ENCODE data around the gene PROM2. TPM values are rescaled to one million over a fixed set of nuclear protein-coding genes. Genes with fewer than 3 reads are reported as not detected.

The PROM2 gene
- total RNA-seq, 1 donor from 2014 or later = 6.0 TPM

DNA sequence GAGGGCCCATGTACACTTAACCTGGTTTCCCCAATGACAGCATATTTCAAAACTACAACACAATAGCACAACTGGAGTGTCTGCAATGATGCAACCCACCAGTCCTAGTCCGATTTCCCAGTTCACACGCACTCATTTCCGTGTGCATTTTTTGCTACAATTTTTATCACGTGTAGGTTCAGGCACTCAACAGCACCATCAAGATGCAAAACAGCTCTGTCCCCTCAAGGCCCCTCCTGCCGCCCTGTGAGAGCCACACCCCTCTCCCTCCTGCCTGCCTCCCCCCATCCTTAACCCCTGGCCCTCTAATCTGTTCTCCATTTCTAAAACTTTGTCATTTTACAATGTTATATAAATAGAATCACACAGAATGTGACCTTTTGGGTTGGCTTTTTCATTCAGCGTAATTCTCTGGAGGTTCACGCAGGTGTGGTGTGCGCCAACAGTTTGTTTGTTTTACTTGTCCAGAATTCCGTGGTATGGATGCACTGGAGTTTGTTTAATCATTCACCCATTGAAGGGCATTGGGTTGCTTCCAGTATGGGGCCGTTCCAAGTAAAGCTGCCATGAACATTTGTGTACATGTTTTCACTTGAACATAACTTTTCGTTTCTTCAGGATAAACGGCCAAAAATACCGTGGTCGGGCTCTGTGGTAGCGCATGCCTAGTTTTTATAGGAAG lies 31.3 kb downstream of the PROM2 start:
- Histone ChIP-seq H3K36me3 (no peaks in the 10 kb centered on the region), H3K4me1 (peaks cover 6% of the 10 kb centered on the region), H3K27me3 (ENCODE audit: low read depth) (no peaks in the 10 kb centered on the region), H3K9me3 (no peaks in the 10 kb centered on the region), H3K27ac (no peak overlapping the region), H3K4me3 (no peak overlapping the region)
- intact Hi-C loops (cut with DNase I) = no loop called here
- peak; percentile 53 to 77 for ATAC-seq
- TF ChIP-seq, protein P1, sequence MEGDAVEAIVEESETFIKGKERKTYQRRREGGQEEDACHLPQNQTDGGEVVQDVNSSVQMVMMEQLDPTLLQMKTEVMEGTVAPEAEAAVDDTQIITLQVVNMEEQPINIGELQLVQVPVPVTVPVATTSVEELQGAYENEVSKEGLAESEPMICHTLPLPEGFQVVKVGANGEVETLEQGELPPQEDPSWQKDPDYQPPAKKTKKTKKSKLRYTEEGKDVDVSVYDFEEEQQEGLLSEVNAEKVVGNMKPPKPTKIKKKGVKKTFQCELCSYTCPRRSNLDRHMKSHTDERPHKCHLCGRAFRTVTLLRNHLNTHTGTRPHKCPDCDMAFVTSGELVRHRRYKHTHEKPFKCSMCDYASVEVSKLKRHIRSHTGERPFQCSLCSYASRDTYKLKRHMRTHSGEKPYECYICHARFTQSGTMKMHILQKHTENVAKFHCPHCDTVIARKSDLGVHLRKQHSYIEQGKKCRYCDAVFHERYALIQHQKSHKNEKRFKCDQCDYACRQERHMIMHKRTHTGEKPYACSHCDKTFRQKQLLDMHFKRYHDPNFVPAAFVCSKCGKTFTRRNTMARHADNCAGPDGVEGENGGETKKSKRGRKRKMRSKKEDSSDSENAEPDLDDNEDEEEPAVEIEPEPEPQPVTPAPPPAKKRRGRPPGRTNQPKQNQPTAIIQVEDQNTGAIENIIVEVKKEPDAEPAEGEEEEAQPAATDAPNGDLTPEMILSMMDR (IDR thresholded peaks at IDR 0.05) = no peak
- DNase-seq = no peak

- DNase-seq = no peak
- H3K4me1 ChIP-seq = peaks cover 6% of the 10 kb centered on the region
Measured at GRCh38 chr2:95306336-95306895, 32.2 kb downstream of the PROM2 start.

DNA sequence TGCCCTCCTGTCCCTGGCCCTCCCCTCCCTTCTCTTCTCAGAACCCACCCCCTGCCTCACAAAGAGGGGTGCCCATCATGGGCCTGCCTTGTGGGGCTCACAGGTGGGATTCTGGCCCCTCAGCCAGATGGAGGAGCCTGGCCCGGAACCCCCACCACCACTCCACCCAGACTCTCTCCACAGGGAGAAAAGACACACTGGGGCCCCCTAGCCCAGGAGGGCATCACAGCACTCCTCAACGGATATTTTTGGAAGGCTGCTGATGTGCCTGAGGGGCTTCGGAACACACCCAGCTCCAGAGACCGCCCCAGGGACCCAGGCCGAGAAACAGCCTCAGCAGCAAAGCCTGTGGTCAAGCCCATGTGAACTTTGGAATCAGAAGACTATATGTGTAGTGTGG lies 32.8 kb downstream of the PROM2 start:
- Histone ChIP-seq H3K27ac (no peak overlapping the region), H3K27me3 (ENCODE audit: low read depth) (no peaks in the 10 kb centered on the region), H3K4me1 (peaks cover 6% of the 10 kb centered on the region), H3K36me3 (no peaks in the 10 kb centered on the region), H3K4me3 (no peak overlapping the region), H3K9me3 (no peaks in the 10 kb centered on the region)
- intact Hi-C loops (cut with DNase I) = no loop called here
- TF ChIP-seq, protein P1 (IDR thresholded peaks at IDR 0.05) = no peak
- ATAC-seq = no peak
- no peak for DNase-seq

More at GRCh38 chr2:95306336-95306895, 32.2 kb downstream of the PROM2 start:
- no peak overlapping the region for H3K4me3 ChIP-seq
- intact Hi-C loops (cut with DNase I) = no loop called here
- no peaks in the 10 kb centered on the region for H3K27me3 ChIP-seq (ENCODE audit: low read depth)
- no peak for ATAC-seq
- no peaks in the 10 kb centered on the region for H3K36me3 ChIP-seq
- TF ChIP-seq, protein P1 (IDR thresholded peaks at IDR 0.05) = no peak
- no peaks in the 10 kb centered on the region for H3K9me3 ChIP-seq
- H3K27ac ChIP-seq = no peak overlapping the region

DNA sequence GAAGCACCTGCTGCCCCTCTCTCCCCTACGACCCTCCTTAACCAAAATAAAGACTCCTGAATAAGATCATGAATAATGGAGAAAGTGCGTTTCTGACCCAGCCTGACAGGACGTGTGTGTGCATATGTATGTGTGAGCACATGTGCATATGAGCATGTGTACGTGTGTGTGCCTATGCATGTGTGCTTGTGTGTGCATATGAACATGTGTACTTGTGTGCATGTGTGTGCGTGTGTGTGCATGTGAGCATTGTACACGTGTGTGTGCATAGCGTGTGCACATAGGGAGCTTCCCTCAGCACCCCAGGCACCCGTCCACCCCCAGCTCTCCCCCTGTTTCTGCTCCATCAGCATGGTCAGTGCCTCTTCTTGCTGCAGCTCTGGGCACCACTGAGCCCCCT lies 33.6 kb downstream of the PROM2 start:
- TF ChIP-seq, protein P1 (IDR thresholded peaks at IDR 0.05) = no peak
- intact Hi-C loops (cut with DNase I) = no loop called here
- Histone ChIP-seq H3K36me3 (no peaks in the 10 kb centered on the region), H3K9me3 (no peaks in the 10 kb centered on the region), H3K27ac (no peak overlapping the region), H3K27me3 (ENCODE audit: low read depth) (no peaks in the 10 kb centered on the region), H3K4me1 (peaks cover 6% of the 10 kb centered on the region), H3K4me3 (no peak overlapping the region)
- no peak for ATAC-seq
- DNase-seq = no peak

- TF ChIP-seq, protein P1 (IDR thresholded peaks at IDR 0.05) = no peak
- intact Hi-C loops (cut with DNase I) = no loop called here
- ATAC-seq (no peak), DNase-seq (no peak)
- H3K27me3 ChIP-seq (ENCODE audit: low read depth) = no peaks in the 10 kb centered on the region
- H3K27ac ChIP-seq = no peak overlapping the region
- no peak overlapping the region for H3K4me3 ChIP-seq
- H3K9me3 ChIP-seq = no peaks in the 10 kb centered on the region
- H3K4me1 ChIP-seq = peaks cover 6% of the 10 kb centered on the region
- no peaks in the 10 kb centered on the region for H3K36me3 ChIP-seq
Measured at GRCh38 chr2:95308426-95308990, 34.3 kb downstream of the PROM2 start.
